GM23248 (cell line): ENCODE measurements around the gene C2CD4A.

Experiments used
- EZH2 ChIP-seq: fragments of 200-600 bp; sonication (generic); IDR thresholded peaks from 2 replicates; pipeline ENCODE4 v1.6.1; 2018; ENCODE audit warnings: antibody characterized with exemption, mild to moderate bottlenecking; ENCODE audit not compliant: insufficient read depth, poor library complexity, severe bottlenecking
- EZH2phosphoT487 ChIP-seq: fragments of 200-600 bp; sonication (generic); IDR thresholded peaks from 2 replicates; pipeline ENCODE4 v1.6.1; 2018; ENCODE audit warnings: antibody characterized with exemption, moderate library complexity, mild to moderate bottlenecking, low read depth; ENCODE audit not compliant: insufficient read depth

DNA sequence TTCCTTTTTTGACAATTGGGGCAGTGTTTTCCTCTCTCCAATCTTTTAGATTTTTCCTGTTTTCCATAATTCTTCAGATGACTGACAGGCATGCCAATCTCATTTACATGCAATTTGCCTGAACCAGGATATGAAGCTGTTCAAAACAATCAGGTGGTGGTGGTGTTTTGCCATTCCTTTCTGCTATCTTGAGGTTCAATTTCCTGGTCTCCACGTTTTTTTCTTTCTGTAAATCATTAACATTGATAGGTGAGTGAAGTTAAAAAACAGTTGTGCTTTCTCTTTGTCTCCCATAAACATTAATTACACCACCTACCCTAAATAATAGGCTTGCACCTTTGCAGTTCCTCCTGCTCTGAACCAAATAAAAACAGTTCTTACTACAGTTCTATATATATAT is 49.1 kb downstream of the C2CD4A start:
- TF ChIP-seq EZH2 (no peak), EZH2phosphoT487 (no peak)
